Cardiac septum (tissue), 1 donor: ENCODE data around the gene D2HGDH. TPM values are rescaled to one million over a fixed set of nuclear protein-coding genes. Genes with fewer than 3 reads are reported as not detected.

Experiments used
- DNase-seq: peaks from one replicate; pipeline ENCODE4 v3.0.0-alpha.2; 2020; ENCODE audit warnings: low spot score
- intact Hi-C: fragments of 100-400 bp; cut with DNase I; formaldehyde crosslinking; loops from one replicate; pipeline ENCODE4 v1.14.0; 2022
- total RNA-seq: library from RNA; stranded (reverse); fragmentation: NEBNext Ultra II Directional; extraction: Animal tissue kit (Norgen Biotek cat#: 25700); gene quantifications from one replicate; pipeline ENCODE4 v1.2.1, GENCODE V29; 2021
- donor health status: DM: no; HTN: no; CAD: no.

The D2HGDH gene
- total RNA-seq, 1 donor from 2014 or later = 15.7 TPM

DNA sequence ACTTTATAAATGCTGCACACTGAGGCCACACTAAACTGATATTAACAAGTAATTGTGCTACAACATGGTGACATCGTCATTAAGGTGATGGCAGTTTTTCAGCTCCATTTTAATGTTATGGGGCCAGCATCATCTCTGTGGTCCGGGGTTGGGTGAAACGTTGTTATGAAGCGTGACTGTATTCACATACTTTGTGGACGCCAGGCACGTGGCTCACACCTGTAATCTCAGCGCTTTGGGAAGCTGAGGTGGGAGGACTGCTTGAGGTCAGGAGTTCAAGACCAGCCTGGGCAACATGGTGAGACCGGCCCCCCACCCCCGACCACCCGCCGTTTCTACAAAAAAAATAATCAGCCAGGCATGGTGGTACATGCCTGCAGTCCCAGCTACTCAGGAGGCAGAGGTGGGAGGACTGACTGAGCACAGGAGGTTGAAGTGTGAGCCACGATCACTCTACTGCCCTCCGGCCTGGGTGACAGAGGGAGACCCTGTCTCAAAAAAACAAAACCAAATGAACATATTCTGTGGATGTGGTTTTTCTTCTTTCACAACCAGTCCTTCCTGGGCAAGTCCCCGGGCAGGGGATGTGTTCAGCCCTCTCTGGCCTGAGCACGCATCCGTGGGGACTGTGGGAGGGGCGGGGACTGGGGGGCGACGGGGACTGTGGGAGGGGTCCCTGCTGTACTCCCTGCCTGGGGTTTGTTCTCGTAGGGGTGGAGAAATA lies 29.3 kb downstream of the D2HGDH start:
- intact Hi-C loops = no loop called here
- peak; percentile 71 for DNase-seq

GRCh38 chr2:241764275-241765241 lies 30.1 kb downstream of the D2HGDH start:
- intact Hi-C loops = no loop called here
- DNase-seq = peak; percentile 69

DNA sequence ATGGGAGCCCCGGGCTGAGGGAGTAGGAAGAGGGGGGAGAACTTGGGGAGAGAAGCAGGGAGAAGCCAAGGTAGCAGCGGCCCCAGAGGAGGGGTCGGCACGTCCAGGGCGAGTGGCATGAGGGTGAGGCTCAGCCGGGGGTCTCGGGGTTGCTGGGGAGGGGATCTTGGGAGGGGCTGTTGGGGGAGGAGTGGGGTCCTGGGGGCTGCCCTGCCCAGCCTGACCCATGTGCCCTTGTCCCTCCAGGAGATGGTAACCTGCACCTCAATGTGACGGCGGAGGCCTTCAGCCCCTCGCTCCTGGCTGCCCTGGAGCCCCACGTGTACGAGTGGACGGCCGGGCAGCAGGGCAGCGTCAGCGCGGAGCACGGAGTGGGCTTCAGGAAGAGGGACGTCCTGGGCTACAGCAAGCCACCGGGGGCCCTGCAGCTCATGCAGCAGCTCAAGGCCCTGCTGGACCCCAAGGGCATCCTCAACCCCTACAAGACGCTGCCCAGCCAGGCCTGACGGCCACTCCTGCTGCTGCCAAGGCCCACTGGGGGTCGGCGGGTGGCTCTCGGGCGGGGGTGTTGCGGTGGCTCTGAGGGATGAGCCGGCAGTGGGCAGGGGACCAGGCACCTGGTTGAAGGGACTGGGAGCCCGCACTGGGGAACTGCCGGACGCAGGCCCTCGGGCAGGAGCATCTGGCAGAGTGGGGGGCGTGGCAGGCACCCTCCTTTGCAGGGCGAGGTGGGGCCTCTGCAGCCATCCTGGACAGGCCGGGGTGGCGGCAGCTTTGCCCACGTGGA lies 33.2 kb downstream of the D2HGDH start:
- intact Hi-C loops = no loop called here
- peak; percentile 22 for DNase-seq

DNA sequence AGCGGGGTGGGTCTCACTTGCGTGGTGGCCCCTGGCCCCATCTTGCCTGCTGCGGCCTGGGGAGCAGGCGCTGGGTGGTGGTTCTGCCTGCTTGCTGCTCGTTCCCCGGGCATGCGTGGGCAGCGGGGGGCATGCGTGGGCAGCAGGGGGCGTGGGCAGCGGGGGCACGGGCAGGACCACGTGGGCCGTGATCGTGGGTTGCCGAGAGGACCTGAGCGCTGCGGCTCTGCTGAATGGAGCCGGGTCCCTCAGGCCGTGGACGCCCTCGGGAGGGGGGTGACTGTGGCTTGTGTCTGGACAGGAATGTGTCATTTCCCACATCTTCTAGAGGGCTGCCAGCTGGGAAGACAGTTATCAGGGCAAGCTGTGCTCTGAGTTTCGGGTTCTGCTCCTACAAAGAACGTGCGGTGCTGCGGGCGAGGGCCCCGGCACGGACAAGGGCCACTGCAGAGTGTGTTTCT lies 33.9 kb downstream of the D2HGDH start:
- DNase-seq = no peak
- intact Hi-C loops = no loop called here

- intact Hi-C loops = no loop called here
- DNase-seq = no peak
These were observed 34.4 kb downstream of the D2HGDH start for GRCh38 chr2:241768850-241769249.

- DNase-seq = peak; percentile 54
These were observed 35.4 kb downstream of the D2HGDH start for GRCh38 chr2:241769819-241770184.

DNA sequence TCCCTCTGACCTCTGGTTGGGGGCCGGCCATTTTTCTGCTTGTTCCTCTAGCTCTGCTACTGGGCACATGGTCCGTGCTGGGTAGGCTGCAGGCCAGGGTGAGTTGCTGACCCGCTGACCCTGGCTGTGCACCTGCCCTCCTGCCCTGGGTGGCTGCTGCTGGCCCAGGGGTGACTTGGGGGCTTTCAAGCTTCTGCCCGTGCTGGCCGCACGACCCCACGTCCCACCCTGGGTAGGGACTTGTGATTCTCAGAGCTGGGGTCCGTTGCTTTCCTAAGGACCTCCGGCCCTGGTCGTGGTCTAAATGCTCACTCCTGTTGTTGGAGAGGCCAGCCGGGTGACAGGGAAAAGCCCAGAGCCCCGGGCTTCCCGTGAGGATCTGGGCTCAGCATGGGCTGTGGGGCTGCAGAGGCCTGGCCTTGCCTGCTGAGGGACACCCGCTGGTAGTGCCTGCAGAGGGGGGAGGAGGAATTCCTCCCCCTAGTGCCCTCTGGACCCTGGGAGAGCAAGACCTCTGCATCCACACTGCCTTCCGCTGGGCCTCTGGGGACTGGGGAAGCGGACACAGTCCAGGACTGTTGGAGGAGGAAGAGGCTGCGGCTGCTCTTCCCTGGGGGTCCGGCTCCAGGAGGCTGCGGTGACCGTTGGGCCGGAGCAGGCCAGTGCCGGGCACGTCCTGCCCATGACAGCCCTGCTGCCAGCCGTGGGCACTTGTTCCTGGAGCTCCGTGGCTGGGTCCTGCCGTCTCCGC lies 35.9 kb downstream of the D2HGDH start:
- intact Hi-C loops = no loop called here
- no peak for DNase-seq

More at GRCh38 chr2:241769819-241770184, 35.4 kb downstream of the D2HGDH start:
- intact Hi-C loops = no loop called here

DNA sequence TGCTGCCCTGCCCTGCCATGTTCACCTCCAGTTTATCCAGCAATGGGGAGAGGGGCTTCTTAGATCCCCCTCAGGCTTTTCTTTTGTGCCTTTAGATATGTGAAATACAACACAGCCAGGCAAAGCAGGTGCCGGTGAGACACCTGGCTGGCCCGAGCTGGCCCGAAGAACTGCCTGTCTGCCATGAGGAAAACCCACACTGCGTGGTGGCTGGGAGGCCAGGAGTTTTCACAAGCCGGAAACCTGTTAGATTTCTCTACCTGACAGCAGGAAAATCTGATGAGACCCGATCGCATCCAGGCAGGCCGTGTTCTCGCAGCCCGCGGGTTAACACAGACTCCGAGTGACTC lies 36.5 kb downstream of the D2HGDH start:
- DNase-seq = no peak
- intact Hi-C loops = no loop called here

DNA sequence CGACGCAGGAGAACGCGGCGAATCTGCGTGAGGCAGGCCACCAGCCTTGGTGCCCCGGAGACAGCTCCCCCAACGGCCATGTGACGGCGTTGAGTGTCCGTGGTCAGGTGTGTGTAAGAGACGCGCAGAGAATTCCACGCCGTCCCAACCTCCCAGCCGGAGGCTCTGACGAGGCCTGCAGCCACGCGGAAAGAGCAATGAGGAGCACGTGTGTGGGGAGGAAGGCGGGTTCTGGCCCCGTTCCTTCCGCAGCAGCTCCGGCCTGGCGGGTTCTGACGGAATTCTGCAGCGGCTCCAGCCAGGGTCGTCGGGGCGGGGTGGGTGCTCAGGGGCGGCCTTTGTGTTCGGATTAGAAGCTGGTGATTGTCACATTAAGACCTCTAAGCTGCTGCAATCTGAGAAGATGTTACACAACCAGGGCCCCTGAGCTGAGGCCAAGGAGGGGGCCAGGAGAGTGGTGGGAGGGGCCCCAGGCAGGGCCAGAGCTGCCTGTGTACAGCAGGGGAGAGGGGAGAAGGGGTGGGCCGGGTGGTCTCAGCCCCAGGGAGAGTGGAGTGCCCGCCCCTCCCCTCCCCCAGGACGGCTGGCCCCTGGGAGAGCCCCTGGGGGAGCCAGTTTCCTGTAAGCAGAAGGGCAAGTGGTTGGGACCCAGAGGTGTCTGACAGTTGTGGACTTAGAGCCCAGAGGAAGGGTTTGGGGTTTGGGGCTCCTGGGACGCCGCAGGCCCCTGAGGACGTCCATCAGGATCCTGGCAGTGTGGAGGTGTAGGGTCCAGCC lies 37.0 kb downstream of the D2HGDH start:
- intact Hi-C loops = no loop called here
- peak; percentile 65 for DNase-seq

- intact Hi-C loops = no loop called here
- no peak for DNase-seq
These were observed 37.7 kb downstream of the D2HGDH start for GRCh38 chr2:241772063-241772499.

DNA sequence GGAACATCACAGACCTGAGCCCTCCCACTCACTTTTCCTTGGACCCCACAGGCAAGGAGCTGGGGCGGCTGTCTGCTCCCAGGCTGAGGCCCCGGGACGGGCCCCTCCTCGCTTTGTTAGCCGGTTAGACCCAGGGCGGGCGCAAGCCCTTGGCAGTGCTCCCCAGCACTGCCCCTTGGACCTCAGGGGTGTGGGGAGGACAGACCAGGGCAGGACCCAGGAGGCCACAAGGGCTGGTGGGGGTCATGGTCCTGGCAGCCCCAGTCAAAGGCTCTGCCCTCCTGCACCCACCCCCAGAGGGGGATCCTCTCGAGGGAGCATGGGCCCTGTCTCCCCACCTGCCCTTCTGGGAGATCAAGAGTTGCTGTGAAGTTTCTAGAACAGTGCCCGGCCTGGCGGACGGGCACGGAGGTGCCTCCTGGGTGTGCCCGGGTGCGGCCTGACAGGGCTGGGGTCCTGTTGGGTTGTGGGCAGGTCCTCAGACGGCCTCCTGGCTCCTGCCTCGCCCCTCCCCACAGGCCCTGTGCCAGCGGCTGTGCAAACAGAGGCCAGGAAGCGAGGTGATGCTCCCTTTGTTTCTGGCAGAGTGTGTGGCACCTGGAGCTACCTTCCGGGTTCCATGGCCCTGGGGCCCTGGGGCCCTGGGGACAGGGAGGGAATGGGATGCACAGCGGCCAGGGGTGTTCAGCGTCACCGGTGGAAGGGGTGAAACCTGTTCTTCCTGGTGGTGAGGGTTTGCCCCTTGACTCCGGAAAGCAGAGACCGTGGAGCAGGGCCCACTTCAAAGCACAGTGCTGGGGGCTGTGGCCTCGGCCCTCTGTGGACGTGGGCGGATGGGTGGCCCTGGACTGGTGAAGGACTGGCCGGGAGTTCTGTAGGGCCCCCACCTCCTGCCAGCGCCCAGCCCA lies 39.3 kb downstream of the D2HGDH start:
- intact Hi-C loops = no loop called here
- DNase-seq = no peak

DNA sequence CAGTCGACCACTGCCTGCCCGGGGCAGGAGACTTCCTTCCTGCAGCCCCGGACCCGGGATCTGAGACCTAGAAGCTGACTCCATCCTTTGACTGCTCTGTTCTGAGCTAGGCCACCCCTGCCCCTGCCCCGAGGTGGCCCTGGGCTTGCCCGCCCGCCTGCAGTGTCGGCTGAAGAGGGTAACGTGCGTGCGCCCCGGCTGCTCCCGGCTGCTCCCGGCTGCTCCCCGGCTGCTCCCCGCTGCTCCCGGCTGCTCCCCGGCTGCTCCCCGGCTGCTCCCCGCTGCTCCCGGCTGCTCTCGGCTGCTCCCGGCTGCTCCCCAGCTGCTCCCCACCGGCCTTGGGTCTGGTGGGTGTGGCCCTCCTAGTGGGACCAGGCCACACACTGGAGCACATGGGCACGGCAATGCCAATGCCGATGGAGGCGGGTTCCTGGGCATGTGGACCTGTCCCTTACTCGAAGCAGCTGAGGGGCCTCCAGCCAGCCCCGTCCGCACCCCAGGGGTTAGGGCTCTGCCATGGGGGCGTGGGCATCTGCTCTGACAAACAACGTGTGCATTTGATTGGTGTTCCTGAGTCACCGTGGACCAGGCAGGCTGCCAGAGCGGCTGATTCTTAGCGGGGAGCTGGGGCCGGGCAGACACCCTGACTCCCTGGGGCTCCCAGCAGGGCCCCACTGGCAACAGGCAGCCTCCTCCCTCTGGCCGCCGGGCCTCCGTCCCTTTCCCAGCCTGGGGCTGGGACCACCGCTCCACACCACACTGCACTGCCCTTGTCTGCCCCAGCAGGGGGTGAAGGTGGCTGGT lies 40.2 kb downstream of the D2HGDH start:
- no peak for DNase-seq
- intact Hi-C loops = no loop called here

- no peak for DNase-seq
- intact Hi-C loops = no loop called here
These were observed 41.1 kb downstream of the D2HGDH start for GRCh38 chr2:241775223-241776177.

GRCh38 chr2:241776336-241777169 lies 42.1 kb downstream of the D2HGDH start, which contains the start of gene GAL3ST2:
TSS of gene GAL3ST2 (plus strand) at chr2:241776822. CDS start at chr2:241776956, 134 bp downstream.
- DNase-seq = no peak
- intact Hi-C loops = no loop called here
